Transverse colon (tissue), 4 donors: ENCODE data around the gene NSUN5.
"Not testable (repeated sequence)": the region's sequence is repeated elsewhere in the genome, so short reads cannot be mapped to it uniquely, and the experiment has no call there.

Experiments
- EP300 ChIP-seq: sonication (generic); formaldehyde crosslinking; IDR thresholded peaks from one replicate; pipeline ENCODE4 v1.6.1; 2017; ENCODE audit warnings: antibody characterized with exemption, low read depth
- POLR2A ChIP-seq: fragments of 450-650 bp; IDR thresholded peaks from one replicate; pipeline ENCODE4 v1.6.1; 2016; ENCODE audit warnings: antibody characterized with exemption, mild to moderate bottlenecking, moderate library complexity
- POLR2AphosphoS5 ChIP-seq, 3 donors: sonication (generic); formaldehyde crosslinking; IDR thresholded peaks; one replicate each; pipeline ENCODE4 v1.6.1; 2016; ENCODE audit warnings: antibody characterized with exemption in 3 of 3
- TF ChIP-seq, protein P1 (sequence below), 5 experiments: fragments of 200-600 bp in 3 of 5; fragments of 450-650 bp in 2 of 5; sonication (generic) in 3 of 5; IDR thresholded peaks; 1 replicate in 2 of 5; 2 replicates in 3 of 5; pipeline ENCODE4 v1.5.1; 2016 to 2017; ENCODE audit warnings: antibody characterized with exemption in 5 of 5, inconsistent platforms in 3 of 5, mild to moderate bottlenecking in 2 of 5, moderate library complexity in 1 of 5

DNA sequence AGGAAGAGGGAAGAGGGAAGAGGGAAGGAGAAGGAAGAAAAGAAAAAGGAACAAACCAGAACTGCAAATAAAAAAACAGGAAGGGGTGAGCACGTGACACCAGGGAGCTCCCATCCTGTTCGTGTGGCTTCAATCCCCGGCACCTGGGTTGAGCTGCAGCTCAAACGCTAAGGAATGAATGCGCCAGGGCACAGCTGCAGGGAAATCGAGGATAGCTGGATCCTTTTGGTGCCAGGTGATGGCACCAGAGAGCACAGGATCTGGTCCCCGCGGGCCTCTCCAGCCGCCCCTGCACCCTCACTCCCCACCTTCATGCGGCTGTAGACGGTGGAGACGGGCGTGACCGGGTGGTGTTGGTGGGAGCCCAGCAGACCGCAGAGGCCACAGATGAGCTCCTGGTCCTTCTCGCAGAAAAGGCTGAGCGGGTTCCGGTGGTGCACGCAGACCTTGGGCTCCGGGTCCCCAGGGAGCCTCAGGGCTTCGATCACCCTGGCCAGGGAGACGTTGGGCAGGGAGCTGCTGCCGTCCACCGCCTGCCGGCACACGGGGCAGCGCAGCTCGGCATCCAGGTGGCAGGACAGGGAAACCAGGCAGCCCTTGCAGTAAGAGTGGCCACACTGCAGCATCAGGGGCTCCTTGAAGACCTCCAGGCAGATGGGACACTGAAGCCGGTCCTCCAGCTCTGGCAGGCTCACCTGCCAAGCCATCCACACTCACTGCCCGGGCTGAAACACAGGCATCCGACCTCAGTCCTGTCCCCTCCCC is 15.6 kb upstream of the NSUN5 start:
- not testable (repeated sequence) for TF ChIP-seq POLR2A; POLR2AphosphoS5 (IDR thresholded peaks at IDR 0.05); EP300
- TF ChIP-seq, protein P1, sequence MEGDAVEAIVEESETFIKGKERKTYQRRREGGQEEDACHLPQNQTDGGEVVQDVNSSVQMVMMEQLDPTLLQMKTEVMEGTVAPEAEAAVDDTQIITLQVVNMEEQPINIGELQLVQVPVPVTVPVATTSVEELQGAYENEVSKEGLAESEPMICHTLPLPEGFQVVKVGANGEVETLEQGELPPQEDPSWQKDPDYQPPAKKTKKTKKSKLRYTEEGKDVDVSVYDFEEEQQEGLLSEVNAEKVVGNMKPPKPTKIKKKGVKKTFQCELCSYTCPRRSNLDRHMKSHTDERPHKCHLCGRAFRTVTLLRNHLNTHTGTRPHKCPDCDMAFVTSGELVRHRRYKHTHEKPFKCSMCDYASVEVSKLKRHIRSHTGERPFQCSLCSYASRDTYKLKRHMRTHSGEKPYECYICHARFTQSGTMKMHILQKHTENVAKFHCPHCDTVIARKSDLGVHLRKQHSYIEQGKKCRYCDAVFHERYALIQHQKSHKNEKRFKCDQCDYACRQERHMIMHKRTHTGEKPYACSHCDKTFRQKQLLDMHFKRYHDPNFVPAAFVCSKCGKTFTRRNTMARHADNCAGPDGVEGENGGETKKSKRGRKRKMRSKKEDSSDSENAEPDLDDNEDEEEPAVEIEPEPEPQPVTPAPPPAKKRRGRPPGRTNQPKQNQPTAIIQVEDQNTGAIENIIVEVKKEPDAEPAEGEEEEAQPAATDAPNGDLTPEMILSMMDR (IDR thresholded peaks at IDR 0.05) = peak; percentile 37 to 47 (median 45)
